Endometrium (tissue), 2 donors: ENCODE results near the gene GDF2.

Experiments used
- FAIRE-seq: peaks from 2 replicates; lab custom pipeline; 2012; peaks lifted over from hg19 to GRCh38; lab: Jason Lieb, UNC
- donor health status: control.
- donor health status: control.

GDF2 gene

DNA sequence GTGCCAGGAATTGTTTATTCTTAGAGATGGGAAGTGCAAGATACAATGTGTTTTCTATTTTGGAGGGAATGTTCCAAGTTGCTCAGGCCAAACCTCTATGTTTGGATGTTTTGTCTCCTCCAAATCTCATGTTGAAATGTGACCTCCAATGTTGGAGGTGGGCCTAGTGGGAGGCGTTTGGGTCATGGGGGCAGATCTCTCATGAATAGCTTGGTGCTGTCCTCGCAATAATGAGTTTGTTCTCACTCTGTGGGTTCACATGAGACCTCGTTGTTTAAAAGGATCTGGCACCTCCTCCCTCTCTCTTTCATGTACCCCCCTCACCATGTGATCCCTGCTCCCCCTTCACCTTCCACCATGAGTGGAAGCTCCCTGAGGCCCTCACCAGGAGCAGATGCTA lies 30.6 kb upstream of the GDF2 start:
- FAIRE-seq: no peak

DNA sequence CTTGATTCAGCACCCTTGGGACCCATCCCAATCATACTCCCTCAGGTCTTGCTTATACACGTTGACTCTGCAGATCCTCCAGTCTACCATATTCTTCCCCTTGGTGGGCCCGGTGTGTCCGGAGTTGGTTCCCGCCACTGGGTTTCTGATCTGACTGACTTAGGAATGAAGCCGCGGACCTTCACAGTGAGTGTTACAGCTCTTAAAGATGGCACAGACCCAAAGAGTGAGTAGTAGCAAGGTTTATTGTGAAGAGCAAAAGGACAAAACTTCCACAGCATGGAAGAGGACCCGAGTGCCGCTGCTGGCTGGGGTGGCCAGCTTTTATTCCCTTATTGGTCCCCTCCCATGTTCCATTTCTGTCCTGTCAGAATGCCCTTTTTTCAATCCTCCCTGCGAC lies 28.2 kb upstream of the GDF2 start:
- no peak for FAIRE-seq

DNA sequence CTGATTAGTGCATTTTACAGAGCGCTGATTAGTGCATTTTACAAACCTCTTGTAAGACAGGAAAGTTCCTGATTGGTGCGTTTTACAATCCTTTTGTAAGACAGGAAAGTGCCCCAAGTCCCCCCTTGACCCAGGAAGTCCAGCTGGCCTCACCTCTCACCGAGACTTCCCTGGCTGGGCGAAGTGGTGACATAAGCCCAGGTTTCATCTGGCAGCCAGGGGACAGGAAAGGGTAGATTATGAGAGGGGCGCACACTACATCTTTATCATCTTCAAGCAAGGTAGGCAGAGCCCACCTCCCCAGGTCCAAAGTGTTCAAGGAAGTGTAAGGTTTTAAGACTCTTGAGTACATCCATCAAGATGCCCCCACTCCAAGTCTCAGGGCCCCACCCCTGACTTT lies 27.8 kb upstream of the GDF2 start:
- FAIRE-seq: no peak

DNA sequence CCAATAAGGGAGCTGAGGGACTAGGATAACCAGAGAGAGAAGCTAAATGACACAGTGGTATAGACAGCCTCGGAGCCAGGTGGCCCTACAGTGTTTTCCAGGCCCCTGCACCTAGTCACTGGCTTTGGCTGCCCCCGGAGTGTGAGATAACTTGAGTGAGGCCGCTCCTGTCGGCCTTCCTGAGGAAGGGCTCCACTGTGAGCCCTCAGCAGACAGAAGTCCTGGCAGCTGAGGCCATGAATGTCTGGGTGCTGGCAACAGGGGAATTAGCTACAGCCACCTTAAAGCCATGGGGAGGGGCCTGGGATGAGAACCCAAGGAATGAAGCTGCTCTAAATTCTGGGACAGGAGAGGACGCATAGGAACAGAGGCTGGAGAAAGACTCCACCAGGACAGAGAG lies 26.8 kb upstream of the GDF2 start:
- FAIRE-seq: no peak

DNA sequence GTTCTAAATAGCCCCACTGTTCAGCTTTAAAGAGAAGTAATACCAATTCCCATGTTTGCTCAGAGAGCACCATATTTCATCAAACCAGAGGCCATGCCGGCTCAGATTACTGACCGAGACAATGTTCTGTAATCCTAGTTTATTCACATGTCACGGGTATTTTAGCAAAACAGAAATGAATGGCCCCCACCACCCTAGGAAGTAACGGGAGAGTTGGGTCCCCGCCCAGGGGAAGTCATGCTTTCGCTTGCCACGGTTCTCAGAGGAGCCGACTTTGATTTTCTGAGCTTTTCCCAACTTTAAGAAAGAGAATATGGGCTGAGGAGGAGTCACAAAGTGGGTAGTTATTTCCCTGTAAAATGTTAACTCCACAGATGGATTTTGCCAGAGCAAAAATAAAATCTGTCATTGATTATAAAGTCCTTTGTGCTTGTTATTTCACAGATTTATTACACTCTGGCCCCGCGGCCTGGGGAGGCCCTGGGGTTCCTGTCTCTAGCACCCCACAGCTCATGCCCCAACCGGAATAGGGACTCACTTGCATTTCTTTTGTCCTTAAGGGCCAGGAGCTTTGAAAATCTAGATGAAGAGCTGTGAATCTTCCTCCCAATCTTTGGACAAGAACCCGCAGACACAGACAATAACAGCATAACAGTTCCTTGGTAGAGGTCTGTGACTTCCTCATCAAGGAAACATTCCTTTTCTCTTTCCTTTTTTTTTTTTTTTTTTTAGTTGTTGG lies 25.9 kb upstream of the GDF2 start:
- no peak for FAIRE-seq

DNA sequence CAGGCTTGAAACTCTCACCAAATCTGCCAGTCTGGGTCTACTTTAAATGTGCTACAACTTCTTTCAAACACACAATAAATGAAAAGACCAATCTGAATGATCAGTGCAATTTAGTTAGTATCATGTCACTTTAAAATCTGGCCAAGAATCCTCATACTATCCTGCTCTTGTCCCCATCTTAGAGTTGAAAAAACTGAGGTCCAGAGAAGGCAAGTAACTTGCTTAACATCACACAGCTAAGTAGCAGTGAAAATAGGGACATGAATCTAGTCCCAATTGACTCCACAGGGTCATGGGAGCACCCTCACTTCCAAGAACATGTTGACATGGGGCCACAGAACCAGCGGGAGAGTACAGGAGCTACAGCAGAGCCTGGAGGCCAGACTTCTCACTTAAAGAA lies 25.3 kb upstream of the GDF2 start:
- no peak for FAIRE-seq

DNA sequence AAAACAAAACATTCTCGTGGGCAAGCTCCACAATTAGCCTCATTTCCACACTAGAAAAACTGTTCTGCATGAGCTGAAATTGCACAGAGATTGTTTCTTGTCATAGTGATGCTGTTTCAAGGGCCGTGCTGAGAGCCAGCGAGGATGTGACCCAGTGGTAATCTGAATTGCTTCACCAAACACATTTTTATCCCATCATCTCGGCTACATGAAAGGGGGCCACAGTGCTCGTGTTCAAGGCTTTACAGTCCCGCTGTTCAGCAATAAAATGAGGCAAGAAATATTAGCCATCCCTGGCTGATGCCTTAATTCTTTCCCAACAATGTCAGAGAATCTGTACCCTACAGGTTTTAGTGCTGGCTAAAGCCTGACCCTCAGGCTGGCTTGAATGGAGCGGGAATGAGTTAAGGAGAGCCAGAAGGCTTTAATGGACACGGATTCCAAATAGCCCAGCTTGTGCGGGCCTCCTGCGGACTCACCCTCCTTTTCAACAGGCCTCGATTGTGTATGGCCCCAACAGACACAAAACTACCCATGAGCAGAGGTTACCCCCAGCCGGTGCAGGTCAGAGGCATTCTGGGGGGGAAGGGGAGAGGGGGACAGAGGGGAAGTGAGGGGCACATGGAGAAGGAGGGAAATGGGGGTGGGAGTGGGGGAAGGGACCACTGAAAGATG lies 24.3 kb upstream of the GDF2 start:
- no peak for FAIRE-seq

DNA sequence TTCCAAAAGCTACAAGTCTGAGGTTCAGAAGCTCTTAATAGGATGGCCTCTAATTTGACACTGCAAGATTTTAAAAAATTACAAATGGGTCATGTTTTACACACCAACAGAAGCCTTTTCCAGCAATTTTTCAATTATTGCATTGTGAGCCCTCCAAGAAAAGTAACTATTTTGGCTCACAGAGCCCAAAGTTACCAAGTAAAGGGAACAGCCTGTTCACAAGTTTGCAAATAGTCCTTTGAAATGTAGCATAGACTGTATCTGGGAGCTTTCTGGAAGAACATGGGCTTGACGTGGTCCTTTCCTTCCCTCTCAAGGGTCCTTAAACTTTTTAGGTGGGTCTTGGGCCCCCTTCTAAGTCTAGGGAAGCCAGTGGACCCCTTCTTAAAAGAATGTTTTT lies 23.5 kb upstream of the GDF2 start:
- no peak for FAIRE-seq

DNA sequence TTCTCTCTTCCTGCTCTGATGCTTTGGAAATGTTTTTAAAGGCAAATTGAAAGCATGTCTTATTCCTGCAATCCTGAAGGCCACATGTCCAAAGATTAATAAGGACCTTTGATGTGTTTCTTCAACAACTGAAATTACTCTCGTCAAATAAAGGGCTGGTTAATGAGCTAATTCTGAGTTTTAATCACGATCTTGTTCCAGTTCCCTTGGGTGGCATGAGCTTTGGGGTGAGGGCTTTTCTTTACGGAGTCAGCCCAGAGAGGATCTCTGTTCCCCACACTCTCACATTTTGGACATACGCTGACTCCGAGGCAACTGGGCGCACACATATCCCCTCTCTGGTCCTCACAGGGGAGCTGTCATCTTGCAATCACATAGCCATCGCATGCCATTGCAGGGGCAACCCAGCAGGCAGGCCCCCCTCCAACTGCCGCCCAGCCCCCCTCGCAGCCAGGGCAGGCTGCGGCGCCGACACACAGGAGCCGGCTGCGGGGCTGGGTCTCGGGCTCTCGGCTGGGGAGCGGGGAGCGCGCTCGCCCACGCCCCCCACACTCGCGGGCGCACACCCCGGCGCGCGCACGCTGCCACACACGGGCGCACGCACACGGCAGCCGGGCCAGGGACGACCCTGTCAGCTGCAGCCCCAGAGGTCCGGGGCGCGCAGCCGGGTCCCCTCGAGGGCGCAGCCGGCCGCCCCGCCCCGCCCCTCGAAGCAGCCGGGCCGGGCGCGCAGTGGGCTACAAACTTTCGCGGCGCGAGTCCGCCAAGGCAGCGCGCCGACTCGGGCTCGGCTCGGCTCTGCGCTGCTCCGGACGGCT lies 22.4 kb upstream of the GDF2 start, which contains the start of gene GDF10:
GDF10 (plus strand) TSS at position 587 of the 818 bp plus-strand sequence. CDS start 455 bp downstream, outside the sequence.
- FAIRE-seq: no peak

DNA sequence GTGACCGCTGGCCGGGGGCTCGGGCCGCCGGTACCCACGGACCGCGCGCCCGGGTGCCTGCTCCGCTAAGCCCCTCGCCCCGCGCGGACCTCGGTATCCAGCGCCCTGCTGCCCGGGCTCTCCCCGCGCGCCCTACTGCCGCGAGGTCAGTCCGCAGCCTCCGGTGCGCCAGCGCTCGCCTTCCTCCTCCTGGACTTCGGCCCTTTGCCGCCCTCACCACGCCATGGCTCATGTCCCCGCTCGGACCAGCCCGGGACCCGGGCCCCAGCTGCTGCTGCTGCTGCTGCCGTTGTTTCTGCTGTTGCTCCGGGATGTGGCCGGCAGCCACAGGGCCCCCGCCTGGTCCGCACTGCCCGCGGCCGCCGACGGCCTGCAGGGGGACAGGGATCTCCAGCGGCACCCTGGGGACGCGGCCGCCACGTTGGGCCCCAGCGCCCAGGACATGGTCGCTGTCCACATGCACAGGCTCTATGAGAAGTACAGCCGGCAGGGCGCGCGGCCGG lies 21.8 kb upstream of the GDF2 start:
- FAIRE-seq: no peak

DNA sequence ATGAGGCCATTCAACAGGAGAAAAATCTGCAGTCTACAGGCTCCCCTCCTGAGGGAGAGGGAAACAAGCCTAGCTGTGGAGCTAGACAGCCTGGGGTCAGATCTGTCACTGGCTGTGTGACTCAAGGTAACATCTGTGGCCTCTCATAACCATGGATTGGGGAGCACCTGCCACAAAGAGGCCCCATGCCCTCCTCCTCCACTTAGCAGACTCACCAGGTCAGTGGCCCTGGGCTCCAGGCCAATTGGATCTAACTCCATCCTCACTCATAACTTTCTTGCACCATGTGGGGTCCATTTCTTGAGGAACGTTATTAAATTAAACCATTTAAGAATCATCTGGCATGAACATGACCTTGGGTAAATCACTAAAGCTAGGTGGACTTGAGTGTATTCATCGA lies 20.4 kb upstream of the GDF2 start:
- no peak for FAIRE-seq

DNA sequence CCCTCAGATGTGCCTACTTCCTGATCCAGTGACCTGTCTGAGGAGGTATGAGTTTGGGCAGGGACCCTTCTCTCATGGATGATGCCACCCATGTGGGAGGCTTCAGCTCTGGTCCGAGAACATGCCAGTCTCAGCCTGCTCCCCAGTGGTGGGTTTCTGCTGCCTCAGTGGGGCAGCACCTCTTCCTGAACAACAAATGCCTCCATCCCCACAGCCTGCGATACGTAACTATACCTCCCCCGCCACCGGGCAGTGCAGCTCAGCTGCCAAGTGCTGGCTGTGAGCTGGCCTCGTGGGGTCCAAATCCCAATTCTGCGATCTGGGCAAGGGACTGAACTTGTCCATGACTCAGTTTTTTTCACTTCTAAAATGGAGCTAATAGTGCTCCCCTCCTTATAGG lies 19.1 kb upstream of the GDF2 start:
- no peak for FAIRE-seq

DNA sequence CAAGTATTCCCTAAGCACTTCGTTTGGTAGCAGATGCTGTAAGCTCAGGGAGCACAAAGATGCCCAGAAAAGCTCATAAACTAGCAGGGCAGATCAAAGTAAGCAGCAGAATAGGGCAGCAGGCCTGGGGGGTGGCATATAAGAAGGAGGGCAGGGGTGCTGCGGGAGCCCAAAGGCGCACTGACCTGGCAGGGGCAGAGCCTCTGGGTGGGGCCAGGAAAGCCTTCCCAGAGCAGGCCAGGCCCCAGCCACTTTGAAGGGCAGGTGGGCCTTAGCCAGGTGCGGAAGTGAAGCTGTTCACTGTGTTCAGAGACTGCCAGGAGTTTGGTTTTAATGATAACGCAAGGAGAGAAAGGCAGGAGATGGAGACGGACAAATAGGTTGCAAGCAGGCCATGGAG lies 18.4 kb upstream of the GDF2 start:
- no peak for FAIRE-seq

DNA sequence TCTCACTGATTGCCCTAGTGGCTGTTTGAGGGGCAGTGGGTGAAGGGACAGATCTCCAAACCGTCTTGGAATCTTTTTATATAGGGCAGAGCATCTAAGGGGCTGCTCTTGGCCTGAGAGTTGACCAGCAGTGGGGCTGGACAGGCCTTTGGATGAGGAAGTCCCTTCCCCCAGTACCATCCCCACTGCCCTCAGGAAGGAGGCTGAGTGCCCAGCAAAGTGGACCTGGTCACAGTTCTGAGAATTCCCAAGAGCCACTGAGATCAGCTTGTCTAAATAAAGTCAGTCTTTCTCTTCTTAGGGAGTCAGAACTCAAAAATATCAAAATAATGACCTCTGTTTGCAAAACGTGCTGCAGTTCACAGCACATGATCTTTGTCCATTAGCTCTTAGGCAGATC lies 16.7 kb upstream of the GDF2 start:
- no peak for FAIRE-seq

DNA sequence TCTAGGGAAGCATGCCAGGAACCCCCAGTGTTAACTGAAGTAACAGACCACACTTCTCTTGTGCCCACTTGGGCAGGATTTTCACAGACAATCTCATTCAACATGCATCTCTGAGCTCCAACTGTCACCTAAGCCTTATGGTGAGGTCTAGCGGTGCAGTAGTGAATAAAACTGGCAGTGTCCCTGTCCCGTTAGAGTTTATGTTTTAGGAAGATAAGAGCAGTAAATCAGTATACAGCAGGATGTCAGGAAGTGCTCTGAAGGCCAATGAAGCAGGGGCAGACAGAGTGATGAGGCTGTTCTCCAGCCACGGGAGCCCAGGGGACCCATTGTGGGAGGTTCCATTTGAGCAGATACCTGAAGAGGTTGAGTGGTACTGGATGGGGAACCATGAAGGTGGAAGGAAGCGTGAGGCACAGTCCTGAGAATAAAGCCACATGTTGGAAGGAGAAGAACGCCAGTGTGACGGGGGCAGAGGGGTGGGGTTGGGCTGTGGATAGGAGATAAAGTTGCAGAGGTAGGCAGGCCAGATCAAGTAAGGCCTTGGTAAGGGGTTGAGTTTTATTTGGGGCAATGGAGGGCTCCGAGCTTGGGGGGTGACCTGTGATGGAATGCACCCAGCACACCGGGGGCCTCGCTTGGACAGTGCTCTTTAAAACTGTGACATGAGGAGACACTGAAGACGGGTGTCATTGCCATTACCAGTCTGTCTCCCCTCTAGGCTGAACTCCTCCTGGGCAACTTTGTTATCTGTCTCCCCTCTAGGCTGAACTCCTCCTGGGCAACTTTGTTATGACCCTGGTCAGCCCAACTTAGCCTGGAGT lies 15.7 kb upstream of the GDF2 start:
- FAIRE-seq: no peak

DNA sequence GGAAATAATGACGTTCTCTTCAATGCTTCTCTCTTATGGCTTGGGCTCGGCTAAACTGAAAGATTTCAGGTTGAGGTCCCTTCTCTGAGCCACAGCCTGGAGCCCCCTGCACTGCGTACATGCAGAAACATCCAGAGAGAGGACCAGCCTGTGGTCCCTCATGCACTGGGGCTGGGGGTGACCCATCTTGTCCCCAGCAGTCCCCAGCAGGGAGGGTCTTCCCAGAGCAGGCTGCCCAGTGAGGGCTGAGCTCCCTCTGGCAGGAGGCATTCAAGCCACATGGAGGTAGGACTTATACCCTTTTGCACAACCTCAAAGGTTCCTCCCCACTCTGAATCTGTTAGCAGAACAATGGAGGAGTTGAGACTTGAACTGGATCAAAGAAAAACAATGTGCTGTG lies 14.9 kb upstream of the GDF2 start:
- no peak for FAIRE-seq

DNA sequence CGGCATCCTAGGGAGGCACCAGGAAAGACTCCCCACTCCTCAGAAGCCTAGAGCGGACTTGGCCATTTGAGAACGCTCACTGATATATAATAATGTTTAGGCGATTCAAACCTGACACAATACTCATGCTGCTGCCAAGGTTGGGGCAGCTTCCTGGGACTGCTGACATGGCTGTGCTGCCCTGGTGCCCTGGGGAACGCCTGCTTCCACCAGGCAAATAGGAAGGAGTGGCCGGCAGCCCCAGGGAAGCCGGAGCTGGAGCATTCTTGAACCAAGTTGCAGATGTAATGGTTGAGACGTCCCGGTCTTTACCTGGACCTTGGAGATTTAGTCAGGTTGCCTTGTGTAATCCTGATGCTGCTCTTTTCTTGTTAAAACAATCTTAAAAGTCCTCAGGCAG lies 13.5 kb upstream of the GDF2 start:
- FAIRE-seq: no peak

DNA sequence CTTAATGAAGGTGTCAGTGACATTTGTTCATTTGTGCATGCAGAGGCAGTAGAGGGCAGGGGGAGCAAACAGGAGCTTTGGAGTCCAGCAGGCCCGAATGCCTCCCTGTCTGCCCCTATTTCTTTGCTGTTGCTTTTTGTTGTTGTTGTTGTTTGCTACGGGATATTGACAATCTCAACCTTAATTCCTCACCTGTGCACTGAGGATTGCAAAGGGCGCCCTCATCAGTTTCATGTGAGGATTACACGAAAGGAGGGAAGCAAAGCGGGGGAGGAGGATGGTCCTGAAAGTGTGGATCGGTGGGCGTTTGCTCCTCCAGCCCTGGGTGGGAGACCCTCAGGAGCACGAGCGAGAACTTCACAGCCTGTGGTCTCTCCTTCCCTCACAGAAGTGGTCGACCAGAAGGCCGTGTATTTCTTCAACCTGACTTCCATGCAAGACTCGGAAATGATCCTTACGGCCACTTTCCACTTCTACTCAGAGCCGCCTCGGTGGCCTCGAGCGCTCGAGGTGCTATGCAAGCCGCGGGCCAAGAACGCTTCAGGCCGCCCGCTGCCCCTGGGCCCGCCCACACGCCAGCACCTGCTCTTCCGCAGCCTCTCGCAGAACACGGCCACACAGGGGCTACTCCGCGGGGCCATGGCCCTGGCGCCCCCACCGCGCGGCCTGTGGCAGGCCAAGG lies 12.7 kb upstream of the GDF2 start:
- no peak for FAIRE-seq

DNA sequence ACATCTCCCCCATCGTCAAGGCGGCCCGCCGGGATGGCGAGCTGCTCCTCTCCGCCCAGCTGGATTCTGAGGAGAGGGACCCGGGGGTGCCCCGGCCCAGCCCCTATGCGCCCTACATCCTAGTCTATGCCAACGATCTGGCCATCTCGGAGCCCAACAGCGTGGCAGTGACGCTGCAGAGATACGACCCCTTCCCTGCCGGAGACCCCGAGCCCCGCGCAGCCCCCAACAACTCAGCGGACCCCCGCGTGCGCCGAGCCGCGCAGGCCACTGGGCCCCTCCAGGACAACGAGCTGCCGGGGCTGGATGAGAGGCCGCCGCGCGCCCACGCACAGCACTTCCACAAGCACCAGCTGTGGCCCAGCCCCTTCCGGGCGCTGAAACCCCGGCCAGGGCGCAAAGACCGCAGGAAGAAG lies 12.2 kb upstream of the GDF2 start:
- FAIRE-seq: no peak

DNA sequence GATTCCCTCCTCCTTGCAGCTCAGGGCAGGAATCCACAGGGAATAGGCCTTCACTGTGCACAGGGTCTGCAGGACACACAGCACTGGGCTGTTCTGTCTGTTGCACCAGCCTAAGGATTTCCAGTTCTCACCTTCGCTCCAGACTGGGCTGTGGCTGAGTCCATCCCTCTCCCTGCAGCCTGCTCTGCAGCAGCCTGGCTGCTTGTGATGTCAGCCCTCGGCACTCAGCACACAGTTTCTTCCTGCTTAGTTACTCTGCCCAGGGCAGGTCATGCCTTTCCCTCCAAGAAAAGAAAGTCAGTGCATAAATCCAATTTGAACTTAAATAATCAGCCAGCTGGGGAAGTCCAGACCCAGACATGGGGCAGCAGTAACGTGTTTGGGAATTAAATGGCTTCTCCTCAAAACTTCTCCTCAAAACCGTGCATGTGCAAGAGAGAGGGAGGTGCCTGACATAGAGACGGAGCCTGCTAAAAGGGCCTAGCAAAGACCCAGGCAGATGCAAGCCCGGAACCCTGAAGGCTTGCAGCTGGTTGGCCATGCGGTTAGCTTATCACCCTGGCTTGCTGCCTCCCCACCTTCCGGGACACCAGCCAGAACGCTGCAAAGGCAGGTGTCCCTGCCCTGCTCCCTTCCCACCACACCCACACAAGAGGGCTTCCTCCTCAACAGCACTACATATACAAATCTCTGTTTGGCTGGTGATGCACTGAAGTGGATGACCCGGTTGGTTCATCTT lies 10.9 kb upstream of the GDF2 start:
- no peak for FAIRE-seq
